Measurements from ENCODE around the gene BIRC5.
"Not testable (repeated sequence)": the region's sequence is repeated elsewhere in the genome, so short reads cannot be mapped to it uniquely, and the experiment has no call there.

The BIRC5 gene

GRCh38 chr17:78226055-78226758 is 12.2 kb downstream of the BIRC5 start:
- DNase-seq: no peak

- no peak for DNase-seq
Observed at GRCh38 chr17:78226759-78227454, 12.9 kb downstream of the BIRC5 start.

DNA sequence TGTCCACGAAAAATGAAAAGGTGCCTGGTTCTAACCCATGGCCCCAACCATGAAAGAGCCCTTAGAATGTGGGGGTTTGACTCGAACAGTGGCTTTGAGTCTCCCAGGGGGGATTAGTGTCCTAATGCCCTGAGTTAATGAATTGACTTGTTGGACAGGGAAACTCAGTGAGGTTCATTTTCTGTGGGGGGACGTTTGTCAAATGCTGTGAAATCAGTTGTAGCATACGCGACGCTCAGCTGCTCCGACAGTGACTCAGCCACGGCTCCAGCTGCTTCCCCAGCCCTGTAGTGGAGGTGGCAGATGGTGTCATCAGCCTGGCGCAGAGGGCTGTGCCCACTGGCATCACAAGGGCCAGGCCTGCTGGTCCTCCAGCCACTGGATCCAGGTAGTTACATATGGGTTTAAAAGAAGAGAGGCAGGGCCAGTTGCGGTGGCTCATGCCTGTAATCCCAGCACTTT is 13.4 kb downstream of the BIRC5 start:
- DNase-seq: no peak

DNA sequence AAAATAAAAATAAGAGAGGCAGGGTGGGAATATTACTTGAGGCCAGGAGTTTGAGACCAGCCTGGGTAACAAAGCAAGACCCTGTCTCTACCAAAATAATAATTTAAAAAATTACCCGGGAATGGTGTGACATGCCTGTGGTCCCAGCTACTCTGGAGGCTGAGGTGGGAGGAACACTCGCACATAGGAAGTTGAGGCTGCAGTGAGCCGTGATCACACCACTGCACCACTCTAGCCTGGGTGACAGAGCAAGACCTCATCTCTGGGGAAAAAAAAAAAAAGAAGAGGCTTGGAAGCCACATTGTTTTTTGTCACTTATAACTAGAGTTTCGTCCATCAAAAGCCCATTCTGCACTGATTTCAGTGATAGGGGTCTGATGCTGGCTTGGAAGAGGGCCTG is 14.1 kb downstream of the BIRC5 start:
- no peak for DNase-seq

GRCh38 chr17:78230252-78230962 is 16.4 kb downstream of the BIRC5 start:
- DNase-seq: no peak

DNA sequence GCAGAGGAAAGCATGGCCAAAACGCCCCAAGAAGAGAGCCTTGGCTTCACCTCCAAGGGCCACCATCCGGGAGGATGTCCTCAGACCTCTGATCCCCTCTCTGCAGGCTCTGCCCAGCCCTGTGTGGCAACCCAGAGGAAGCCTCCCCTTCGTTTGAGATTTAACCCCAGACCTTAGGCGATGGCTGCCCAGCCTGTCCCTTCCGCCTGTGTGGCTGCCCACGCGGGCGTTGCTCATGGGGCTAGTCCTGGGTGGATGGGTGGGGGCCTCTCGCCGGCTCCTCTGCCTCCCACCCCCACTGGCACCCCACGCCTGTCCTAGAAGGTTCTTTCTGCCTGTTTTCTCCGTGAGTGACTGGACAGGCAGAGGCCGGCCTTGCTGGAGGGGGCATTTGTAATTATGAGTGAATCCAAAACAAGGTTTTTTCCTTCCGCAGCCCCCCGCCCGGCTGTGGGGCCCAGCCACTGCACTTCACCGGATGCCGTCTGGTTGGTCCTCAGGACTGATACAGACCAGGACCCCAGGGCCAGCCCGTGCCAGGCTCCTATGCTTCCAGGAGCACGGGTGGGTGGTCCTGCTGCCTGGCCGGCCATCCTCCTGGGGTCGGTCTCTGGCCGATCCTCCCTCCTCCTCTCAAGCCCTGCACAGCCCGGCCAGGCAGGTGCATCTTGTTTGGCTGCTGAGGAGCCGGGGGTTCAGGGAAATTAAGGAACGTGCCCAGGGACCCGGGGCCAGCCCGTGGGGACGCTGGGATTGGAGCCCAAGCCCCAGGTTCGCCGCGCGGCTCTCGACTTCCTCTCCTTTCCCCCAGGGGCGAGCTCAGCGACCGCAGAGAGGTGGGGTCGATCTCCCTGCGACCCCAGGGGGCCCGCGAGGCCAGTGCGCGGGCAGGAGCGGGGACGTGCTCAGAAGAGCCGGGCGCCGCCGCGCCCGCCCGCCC is 17.2 kb downstream of the BIRC5 start, which contains the start of gene TMEM235:
Gene TMEM235, plus strand, starts transcription at position 636 of the 940 bp plus-strand sequence. CDS start 393 bp downstream, outside the sequence.
- no peak for DNase-seq

DNA sequence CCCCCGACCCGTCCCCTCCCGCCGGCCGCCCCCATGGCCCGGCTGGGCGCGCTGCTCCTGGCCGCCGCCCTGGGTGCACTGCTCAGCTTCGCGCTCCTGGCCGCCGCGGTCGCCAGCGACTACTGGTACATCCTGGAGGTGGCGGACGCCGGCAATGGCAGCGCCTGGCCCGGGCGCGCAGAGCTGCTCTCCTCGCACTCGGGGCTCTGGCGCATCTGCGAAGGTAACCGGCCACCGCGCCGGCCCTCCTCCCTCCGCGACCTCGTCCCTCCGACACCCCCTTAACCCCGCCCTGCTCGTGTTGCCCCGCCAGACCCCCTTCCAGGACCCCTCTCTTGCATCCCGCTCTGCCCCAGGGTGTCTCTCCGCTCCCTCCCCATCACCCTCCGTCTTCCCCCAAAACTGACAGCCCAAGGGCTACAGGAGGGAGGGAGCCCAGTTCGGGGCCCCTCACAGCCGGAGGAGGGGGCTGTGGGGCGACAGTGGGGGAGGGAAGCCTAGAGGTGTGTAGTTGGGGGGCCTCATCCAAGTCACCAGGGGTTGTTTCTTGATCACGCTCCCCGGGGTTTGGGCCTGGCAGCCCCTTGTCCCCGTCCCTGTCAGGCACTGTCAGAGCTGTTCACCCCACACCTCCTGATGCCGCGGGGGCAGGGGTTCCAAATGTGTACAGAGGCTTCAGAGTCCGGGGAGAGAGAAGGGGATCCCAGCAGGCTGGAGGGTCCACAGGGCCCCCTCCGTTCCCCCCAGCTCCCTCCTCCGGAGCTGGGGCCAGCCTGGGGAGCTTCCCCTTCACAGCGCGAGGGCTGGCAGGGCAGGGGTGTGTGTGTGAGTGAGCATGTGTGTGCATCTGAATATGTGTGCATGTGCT is 18.2 kb downstream of the BIRC5 start:
- DNase-seq: no peak

DNA sequence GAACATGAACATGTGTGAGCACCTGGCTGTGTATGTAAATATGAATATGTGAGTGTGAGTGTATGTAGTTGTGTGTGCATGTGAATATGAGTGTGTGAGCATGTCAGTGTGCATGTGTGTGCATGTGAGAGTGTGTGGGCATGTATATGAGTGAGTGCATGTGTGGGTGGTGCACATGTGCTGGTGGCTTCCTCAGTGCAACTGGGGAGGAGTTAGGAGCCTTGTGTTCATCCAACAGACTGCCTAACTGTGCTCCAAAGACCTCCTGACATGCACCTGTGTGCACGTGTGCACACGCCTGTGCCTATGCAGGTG is 18.8 kb downstream of the BIRC5 start:
- DNase-seq: no peak

DNA sequence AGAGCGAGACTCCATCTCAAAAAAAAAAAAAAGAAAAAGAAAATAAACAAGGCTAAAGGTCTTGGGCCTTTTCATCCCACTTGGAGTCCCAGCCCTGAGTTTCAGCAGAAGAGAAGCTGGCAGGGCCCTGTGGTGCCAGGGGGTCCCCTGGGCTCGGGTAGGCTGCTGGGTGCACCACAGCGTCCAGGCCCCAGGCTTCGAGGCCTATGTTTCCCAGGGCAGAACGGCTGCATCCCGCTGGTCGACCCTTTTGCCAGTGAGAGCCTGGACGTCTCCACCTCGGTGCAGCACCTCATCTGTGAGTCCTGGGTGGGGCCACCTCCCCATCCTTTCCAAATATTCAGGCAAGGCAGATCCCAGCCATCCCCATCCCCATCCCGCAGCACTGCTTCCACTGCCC is 19.6 kb downstream of the BIRC5 start:
- DNase-seq: no peak

- no peak for DNase-seq
Observed at GRCh38 chr17:78234261-78234865, 20.3 kb downstream of the BIRC5 start.

- DNase-seq: not testable (repeated sequence)
Observed at GRCh38 chr17:78235022-78235421, 21.0 kb downstream of the BIRC5 start.

DNA sequence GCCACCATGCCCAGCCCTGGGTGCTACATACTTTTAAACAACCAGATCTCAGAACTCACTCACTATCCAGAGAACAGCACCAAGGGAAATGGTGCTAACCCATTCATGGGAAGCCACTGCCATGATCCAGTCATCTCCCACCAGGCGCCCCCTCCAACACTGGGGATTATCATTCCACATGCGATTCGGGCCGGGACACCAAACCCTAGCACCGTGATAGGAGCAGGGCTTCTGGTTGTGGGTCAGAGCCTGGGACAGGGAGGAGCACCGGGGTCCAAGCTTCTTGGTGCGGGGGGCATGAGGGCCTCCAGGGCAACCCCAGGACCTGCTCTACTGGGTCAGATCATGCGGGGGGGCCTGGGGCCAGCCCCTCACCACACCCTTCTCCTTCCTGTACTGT is 21.8 kb downstream of the BIRC5 start:
- DNase-seq: no peak

DNA sequence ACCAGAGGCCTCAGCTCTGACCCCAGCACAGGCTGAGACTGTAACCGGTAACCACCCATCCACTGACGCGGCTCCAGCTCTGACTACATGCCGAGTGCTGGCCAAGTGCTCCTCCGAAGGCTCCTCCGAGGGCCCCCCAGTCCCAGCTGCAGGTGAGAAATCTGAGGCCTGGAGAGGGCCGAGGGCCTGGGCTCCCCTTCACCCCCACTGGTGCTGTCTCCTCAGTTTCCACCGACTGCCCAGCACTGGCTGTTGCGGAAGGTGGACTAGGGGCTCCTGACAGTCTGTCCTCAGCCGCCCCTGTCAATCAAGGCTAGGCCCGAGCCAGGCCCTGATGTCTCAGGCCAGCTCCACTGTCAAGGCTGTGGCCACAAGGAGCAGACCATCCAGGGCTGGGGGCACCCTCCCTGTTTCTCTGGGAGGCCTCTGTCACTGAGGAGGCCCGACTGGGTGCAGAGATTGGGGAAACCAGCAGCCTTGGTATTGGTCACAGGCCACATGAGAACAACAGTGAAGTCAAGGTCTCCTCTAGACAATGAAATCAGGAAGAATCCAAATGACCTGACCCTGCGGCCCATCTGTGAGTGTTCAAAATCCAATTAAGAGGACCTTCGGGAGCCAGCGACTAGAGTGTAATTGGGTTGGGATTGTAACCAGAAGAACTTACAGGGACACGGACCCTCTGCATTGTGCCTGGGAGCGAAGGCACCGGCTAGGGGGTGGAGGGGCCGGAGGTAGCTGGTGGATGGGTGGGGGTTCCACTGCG is 22.5 kb downstream of the BIRC5 start:
- no peak for DNase-seq

GRCh38 chr17:78237401-78238012 is 23.5 kb downstream of the BIRC5 start:
- no peak for DNase-seq

- DNase-seq: no peak
Observed at GRCh38 chr17:78238823-78239488, 24.9 kb downstream of the BIRC5 start.

GRCh38 chr17:78239489-78239931 is 25.5 kb downstream of the BIRC5 start:
- DNase-seq: no peak

- DNase-seq: no peak
Observed at GRCh38 chr17:78240012-78240655, 26.1 kb downstream of the BIRC5 start.

DNA sequence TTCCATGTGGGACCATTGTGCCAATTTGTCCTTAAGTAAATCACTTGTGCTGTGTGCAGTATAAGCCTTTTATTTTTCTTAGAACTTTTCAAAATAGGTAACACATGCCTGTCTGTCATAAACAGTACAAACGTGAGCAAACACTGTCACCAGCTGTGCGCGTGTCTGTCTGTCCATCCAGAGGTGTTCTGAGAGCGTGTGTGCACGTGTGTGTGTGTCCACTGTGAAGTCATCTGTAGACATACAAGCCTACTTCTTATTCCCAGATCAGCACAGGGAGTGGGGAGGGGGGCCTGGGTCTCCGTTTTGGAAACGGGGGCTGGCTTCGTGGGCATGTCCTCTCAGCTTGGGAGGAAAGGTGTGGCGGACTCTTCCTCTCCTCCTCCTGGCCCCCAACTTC is 26.8 kb downstream of the BIRC5 start:
- no peak for DNase-seq

Measured in NCI-H1092 treated with DMSO at 0.1 percent for 48 hours (cell line).